HL-60/S4 (cell line): Measurements from ENCODE around the gene GLP1R.

Experiments
- in situ Hi-C: fragments of 300-500 bp; cut with MboI; formaldehyde crosslinking; loops from 2 replicates; pipeline ENCODE4 v1.14.3; 2022; ENCODE audit warnings: low sequenced_read_pairs

Gene GLP1R

GRCh38 chr6:39085129-39085797 is 36.7 kb downstream of the GLP1R start:
- in situ Hi-C loops: no loop called here

DNA sequence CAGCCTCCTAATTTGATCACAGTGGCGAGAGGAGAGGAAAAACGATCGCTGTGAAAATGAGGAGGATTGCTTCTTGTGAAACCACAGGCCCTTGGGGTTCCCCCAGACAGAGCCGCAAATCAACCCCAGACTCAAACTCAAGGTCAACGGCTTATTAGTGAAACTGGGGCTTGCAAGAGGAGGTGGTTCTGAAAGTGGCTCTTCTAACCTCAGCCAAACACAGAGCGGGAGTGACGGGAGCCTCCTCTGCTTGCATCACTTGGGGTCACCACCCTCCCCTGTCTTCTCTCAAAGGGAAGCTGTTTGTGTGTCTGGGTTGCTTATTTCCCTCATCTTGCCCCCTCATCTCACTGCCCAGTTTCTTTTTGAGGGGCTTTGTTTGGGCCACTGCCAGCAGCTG is 37.7 kb downstream of the GLP1R start:
- in situ Hi-C loops: no loop called here

DNA sequence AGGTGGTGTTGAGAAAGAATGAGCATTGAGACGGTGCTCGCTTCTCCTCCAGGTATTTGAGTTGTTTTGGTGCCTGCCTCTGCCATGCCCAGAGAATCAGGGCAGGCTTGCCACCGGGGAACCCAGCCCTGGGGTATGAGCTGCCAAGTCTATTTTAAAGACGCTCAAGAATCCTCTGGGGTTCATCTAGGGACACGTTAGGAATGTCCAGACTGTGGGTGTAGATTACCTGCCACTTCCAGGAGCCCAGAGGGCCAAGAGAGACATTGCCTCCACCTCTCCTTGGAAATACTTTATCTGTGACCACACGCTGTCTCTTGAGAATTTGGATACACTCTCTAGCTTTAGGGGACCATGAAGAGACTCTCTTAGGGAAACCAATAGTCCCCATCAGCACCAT is 38.1 kb downstream of the GLP1R start:
- in situ Hi-C loops: no loop called here

DNA sequence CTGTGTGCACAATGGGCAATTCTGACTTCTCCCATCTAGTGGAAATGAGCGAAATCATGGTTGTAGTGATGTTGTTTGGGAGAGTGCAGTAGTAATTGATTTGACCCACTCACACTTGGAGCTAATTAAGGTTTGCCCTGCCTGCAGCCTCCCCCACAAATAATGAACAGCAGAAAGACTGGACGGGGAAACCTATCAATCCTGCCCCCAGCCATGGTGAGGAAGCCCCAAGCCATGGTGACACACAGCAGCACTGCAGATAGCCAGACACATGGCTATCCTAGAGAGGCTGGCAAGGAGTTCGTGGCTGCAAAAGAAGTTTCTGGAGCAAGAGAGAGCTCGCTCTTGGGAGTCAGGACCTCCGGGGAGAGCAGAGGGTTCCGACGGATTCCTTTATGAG is 38.6 kb downstream of the GLP1R start:
- in situ Hi-C loops: no loop called here

DNA sequence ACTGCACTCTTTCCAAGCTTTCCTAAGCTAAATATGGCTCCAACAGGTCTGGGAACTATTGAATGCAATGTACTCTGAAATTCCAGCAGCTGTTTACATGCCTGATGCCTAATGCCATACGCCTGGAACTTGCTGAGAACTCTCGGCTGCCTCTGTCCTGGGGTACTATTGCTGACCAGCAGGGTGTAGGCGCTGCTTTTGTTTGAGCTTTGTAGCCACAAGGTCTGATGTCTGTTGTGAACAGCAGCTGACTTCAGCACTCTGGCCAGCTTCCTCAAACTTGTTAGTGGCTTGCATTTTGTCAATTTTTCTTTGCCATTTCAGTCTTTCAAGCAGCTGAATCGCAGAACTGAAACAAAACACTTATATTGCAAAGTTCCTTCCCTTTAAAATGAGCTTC is 39.8 kb downstream of the GLP1R start:
- in situ Hi-C loops: no loop called here

DNA sequence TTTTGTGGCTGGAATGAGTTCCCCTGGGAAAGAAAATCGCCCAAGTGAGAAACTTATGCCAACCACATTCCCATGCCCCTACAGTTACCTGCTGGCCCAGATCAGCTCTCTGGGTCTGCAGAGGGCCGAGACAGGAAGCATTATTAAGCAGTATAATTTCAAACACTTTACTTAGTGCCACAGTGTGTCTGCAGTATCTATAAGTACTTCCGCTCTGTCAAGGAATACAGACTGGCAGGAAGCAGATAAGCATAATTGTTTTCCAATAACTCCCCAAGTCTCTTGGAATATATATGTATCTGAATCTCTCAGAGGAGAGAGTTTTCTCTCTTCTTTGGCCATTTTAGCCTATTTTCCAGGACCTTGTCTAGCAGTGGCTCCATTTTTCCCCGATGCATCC is 41.5 kb downstream of the GLP1R start:
- in situ Hi-C loops: no loop called here

- in situ Hi-C loops: no loop called here
These were observed 42.6 kb downstream of the GLP1R start for GRCh38 chr6:39091220-39091619.

GRCh38 chr6:39092124-39092523 is 43.5 kb downstream of the GLP1R start:
- in situ Hi-C loops: no loop called here

DNA sequence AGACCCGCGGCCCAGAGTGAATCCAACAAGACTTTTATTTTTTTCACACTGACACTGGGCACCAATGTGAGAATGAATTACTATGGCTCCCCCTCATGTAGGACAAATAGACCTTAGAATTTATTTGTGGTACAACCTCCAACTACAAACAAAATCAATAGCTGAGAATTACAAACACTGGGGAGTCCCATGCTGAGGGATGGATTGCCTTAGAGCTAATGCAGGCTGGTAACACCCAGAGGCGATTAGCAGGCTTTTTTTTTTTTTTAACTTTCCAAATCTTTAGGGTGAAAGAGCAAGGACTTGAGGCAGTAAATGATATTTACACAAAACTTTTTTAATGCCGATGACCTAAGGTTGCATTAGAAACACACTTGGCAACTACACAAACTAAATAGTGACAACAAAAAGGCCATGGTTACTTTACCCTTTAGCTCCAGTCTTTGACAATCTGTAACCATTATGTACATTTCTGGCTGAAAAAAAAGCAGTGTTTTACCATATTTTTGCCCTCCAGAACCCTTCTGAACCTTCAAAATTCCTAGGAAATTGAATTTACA is 44.6 kb downstream of the GLP1R start:
- in situ Hi-C loops: no loop called here

DNA sequence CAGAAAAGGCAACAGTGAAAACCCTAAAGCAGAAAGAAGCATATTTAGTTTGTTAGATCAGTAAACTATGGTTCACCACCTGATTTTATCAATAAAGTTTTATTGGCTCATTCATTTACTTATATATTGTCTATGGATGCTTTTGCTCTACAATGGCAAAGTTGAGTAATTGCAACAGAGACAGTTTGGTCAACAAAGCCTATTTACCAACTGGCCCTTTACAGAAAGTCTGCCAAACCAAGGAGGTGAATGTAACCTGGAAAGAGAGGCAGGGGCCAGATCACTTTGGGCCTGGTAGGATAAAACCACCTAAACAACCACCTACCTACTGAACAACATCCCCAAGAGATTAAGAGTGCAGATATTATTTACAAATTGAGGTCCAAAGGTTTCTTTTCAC is 47.0 kb downstream of the GLP1R start:
- in situ Hi-C loops: no loop called here

- in situ Hi-C loops: no loop called here
These were observed 51.8 kb downstream of the GLP1R start for GRCh38 chr6:39100358-39100757.

GRCh38 chr6:39102071-39102820 is 53.7 kb downstream of the GLP1R start:
- in situ Hi-C loops: no loop called here

GRCh38 chr6:39102821-39103136 is 54.2 kb downstream of the GLP1R start:
- in situ Hi-C loops: no loop called here

DNA sequence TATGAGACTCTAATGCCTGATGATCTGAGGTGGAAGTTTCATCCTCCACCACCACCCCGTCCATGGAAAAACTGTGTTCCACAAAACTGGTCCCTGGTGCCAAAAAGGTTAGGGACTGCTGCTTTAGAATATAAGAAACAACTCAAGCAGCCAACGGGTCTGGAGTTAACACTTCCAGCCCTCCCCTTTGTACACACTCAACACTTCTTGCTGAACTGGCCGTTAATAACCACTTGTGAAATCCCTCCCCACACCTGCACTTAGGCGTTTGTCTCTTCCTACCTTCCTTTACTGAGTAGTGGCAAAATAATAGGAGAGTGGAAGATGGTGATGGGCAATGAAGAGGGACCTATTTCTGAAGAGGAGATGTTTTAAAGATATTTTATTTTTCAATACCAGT is 55.9 kb downstream of the GLP1R start:
- in situ Hi-C loops: no loop called here

- in situ Hi-C loops: no loop called here
These were observed 58.5 kb downstream of the GLP1R start for GRCh38 chr6:39107034-39107433.

- in situ Hi-C loops: no loop called here
These were observed 59.1 kb downstream of the GLP1R start for GRCh38 chr6:39107641-39108040.

GRCh38 chr6:39108041-39108839 is 59.7 kb downstream of the GLP1R start:
- in situ Hi-C loops: no loop called here

- in situ Hi-C loops: no loop called here
These were observed 62.7 kb downstream of the GLP1R start for GRCh38 chr6:39111280-39111679.

DNA sequence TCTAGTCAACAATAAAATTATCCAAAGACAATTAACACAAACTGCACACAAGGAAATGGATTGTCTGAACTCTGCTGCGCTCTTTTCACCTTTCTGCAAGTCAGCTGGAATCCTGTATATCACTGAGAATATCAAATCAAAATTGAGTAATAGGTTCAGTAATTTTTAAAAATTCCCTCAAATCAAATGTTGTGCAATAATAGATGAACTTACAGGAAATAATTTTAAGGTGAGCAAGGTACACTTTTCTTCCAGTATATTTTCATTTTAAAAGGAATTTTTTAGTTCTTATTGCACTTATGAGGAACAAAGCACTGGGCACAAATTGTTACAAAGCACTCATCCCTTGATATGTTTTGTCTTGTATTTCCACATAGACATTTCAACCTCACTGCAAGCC is 65.2 kb downstream of the GLP1R start:
- in situ Hi-C loops: no loop called here

- in situ Hi-C loops: no loop called here
These were observed 65.8 kb downstream of the GLP1R start for GRCh38 chr6:39114388-39114703.

DNA sequence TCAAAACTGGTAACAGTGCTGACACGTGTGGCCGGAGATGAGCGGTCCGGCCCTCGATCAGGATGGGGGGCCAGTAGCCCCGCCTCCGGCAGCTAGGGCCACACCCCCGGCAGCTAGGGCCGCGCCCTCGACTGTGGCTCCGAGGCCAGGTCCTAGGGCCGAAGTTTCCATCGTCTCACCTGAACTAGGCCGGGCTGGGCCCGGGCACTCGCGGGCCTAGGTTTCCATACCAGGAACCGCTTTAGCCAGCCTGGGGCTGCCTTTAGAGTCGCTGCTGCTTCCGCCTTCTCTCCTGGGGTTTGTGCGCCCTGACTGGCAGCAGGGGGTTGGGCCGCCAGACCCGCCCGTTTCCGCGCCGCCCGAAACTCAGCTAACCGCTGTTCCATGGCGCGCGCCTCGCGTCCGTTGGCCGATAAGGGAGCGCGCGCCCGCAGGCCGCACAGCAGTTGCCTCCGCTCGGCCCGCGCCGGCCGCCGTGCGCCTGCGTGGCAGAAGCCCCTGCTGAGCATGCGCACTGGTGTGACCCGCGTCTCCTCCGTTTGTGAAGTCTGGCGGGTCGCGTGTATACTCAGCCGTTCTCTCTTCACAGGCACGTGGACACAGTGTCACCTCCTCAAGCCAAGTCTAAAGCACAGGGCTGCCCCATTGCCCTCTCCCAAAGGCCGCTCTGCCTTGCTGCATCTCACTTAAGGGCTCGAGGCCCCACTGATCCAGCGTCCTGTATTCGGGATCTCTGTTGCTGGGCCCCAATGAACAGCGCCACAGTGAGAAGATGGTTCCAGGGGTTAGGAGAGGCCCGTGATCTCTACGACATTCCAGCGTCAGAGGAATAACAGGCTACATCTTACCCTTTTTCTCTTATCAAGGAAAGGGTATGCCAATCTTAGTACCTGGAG is 66.4 kb downstream of the GLP1R start, which contains the start of gene SAYSD1:
Gene SAYSD1, minus strand, starts transcription at position 483 of the 896 bp plus-strand sequence. Its CDS starts 97 bp downstream, at position 386.
- in situ Hi-C loops: no loop called here
